Ascending aorta (tissue), 2 donors: ENCODE results near the gene RABGAP1L. TPM values are rescaled to one million over a fixed set of nuclear protein-coding genes. Genes with fewer than 3 reads are reported as not detected.

Experiments used
- DNase-seq, 2 donors: peaks; one replicate each; pipeline ENCODE4 v3.0.0-alpha.2; 2019; ENCODE audit warnings: low spot score in 2 of 2
- H3K27ac ChIP-seq, 2 donors: fragments of 200-600 bp; sonication (generic); one replicate each; pipeline ENCODE4 v1.5.1; 2016 to 2017; ENCODE audit warnings: mild to moderate bottlenecking in 1 of 2
- H3K27me3 ChIP-seq: fragments of 200-600 bp; sonication (generic); one replicate; pipeline ENCODE4 v1.5.1; 2017
- H3K36me3 ChIP-seq, 2 donors: fragments of 200-600 bp; sonication (generic); one replicate each; pipeline ENCODE4 v1.5.1; 2016
- H3K4me1 ChIP-seq, 2 donors: fragments of 200-600 bp; sonication (generic); one replicate each; pipeline ENCODE4 v1.5.1; 2016 to 2017; ENCODE audit warnings: mild to moderate bottlenecking in 1 of 2
- H3K4me3 ChIP-seq, 2 donors: fragments of 200-600 bp; sonication (generic); one replicate each; pipeline ENCODE4 v1.5.1; 2016 to 2017; ENCODE audit warnings: mild to moderate bottlenecking in 1 of 2
- H3K9me3 ChIP-seq, 2 donors: fragments of 200-600 bp; sonication (generic); one replicate each; pipeline ENCODE4 v1.5.1; 2016
- intact Hi-C: fragments of 100-400 bp; cut with DNase I; formaldehyde crosslinking; loops from one replicate; pipeline ENCODE4 v1.15.1; 2023
- total RNA-seq: library from RNA; depleted of rRNA; stranded (reverse); fragments of >200 nt; gene quantifications from one replicate; pipeline ENCODE4 v1.1.0, GENCODE V29; 2016
- TF ChIP-seq, protein P1 (sequence below), 3 experiments: fragments of 200-600 bp in 2 of 3; fragments of 450-650 bp in 1 of 3; sonication (generic) in 2 of 3; IDR thresholded peaks; one replicate each; pipeline ENCODE4 v1.5.1; 2016 to 2019; ENCODE audit warnings: antibody characterized with exemption in 3 of 3, mild to moderate bottlenecking in 1 of 3, moderate library complexity in 1 of 3

RABGAP1L gene
- total RNA-seq, 1 donor from 2014 or later, result 48.4 TPM

DNA sequence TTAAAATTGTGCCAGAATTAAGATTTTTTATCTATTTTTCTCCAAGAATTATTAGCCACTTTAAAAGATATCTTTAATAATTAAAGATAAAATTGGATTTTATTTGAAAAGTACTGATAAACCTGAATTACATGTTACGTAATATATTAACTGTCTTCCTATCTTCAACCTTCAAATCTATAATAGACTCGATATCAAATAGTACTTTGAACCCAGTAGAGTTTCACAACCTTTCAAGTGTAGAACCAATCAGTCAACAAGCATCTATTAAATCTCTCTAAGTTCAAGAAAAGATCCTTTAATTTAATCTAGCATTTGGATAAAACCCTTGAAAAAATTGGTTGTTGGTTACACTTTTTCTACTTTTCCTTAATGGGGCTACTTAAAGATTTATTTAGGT, 559.9 kb downstream of the RABGAP1L start:
- TF ChIP-seq, protein P1, sequence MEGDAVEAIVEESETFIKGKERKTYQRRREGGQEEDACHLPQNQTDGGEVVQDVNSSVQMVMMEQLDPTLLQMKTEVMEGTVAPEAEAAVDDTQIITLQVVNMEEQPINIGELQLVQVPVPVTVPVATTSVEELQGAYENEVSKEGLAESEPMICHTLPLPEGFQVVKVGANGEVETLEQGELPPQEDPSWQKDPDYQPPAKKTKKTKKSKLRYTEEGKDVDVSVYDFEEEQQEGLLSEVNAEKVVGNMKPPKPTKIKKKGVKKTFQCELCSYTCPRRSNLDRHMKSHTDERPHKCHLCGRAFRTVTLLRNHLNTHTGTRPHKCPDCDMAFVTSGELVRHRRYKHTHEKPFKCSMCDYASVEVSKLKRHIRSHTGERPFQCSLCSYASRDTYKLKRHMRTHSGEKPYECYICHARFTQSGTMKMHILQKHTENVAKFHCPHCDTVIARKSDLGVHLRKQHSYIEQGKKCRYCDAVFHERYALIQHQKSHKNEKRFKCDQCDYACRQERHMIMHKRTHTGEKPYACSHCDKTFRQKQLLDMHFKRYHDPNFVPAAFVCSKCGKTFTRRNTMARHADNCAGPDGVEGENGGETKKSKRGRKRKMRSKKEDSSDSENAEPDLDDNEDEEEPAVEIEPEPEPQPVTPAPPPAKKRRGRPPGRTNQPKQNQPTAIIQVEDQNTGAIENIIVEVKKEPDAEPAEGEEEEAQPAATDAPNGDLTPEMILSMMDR (IDR thresholded peaks at IDR 0.05), result no peak
- no peaks in the 10 kb centered on the region for H3K4me1 ChIP-seq
- intact Hi-C loops, result no loop called here

DNA sequence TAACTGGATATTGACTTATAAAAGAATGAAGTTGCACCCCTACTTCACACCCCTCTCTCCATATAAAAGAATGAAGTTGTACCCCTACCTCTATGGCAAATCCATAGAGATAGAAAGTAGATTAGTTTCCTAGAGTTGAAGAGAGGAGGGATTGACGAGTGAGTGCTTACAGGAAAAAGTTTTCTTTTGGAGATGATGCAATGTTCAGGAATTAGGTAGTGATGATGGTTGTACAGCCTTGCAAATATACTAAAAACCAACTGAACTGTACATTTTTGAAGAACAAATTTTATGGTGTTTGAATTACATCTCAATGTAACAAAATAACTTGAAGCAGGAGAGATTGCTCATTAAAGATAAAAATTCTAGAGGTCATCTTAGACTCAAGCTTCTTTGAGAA, 561.3 kb downstream of the RABGAP1L start:
- no peak overlapping the region for H3K4me3 ChIP-seq
- DNase-seq, result no peak
- no peak overlapping the region for H3K27ac ChIP-seq
- TF ChIP-seq, protein P1 (IDR thresholded peaks at IDR 0.05), result no peak
- intact Hi-C loops, result no loop called here
- H3K4me1 ChIP-seq, result no peaks in the 10 kb centered on the region
- no peaks in the 10 kb centered on the region for H3K9me3 ChIP-seq
- H3K27me3 ChIP-seq, result no peaks in the 10 kb centered on the region
- H3K36me3 ChIP-seq, result no peaks in the 10 kb centered on the region

More for the DNA sequence above, 559.9 kb downstream of the RABGAP1L start:
- Histone ChIP-seq H3K4me3 (no peak overlapping the region), H3K27me3 (no peaks in the 10 kb centered on the region), H3K9me3 (no peaks in the 10 kb centered on the region), H3K36me3 (no peaks in the 10 kb centered on the region), H3K27ac (no peak overlapping the region)
- DNase-seq, result no peak

DNA sequence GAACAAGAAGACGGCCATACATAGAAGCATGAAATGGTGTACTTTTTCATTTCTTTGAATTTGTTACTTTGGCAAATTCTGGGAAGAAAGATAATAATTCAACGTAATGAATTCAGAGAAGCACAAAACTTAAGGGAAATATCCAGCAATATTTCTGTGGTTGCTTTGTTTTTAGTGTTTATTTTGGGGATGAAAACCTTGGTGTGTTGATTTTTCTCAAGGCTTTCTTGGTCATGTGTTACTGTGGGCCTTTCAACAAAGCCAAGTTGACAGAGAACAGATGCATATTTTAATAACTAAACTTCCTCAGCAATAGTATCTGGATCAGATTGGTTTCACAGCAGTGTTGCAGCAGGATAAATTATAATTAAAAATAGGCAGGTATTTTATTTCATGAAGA, 561.9 kb downstream of the RABGAP1L start:
- H3K27ac ChIP-seq, result no peak overlapping the region
- TF ChIP-seq, protein P1 (IDR thresholded peaks at IDR 0.05), result no peak
- H3K4me1 ChIP-seq, result no peaks in the 10 kb centered on the region
- H3K9me3 ChIP-seq, result no peaks in the 10 kb centered on the region
- intact Hi-C loops, result no loop called here
- no peak for DNase-seq
- H3K4me3 ChIP-seq, result no peak overlapping the region
- H3K36me3 ChIP-seq, result no peaks in the 10 kb centered on the region
- no peaks in the 10 kb centered on the region for H3K27me3 ChIP-seq

DNA sequence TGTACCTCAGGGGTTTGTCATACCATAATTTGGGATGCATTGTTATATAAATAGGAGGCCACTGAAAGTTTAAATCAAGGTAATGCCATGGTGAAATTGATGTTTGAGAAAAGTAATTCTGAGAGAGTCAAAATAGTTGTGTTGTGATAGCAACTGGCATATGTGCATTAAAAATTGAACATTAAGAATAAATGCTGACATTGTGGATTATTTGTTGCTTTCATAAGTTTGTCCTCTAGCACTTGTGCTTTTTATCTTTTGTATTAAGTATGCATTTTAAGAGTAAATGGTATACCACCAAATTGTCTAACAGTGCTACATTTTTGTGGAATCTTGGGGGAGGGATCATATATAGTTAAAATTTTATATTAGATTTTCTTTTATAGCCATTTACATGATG, 564.5 kb downstream of the RABGAP1L start:
- H3K36me3 ChIP-seq, result no peaks in the 10 kb centered on the region
- H3K27me3 ChIP-seq, result no peaks in the 10 kb centered on the region
- intact Hi-C loops, result no loop called here
- TF ChIP-seq, protein P1 (IDR thresholded peaks at IDR 0.05), result no peak
- DNase-seq, result no peak
- H3K4me3 ChIP-seq, result no peak overlapping the region
- H3K27ac ChIP-seq, result no peak overlapping the region
- no peaks in the 10 kb centered on the region for H3K4me1 ChIP-seq
- H3K9me3 ChIP-seq, result no peaks in the 10 kb centered on the region

DNA sequence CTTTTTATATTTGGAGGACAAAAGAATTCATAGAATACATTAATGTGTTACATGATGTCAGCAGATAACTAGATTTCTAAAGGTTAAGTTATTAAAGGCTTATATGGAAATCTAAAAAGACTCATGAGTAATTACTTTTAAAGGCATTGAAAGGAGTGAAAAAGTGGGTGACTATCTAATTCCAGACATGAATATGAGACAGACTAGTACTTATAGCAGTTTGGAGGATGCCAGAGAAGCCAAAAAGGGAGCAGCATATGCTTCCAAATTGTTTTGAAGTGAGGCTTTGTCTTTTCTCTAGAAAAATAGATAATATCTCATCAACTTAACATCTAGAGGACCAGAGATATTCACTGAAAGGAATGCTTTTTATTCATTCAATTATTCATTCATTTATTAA, 564.9 kb downstream of the RABGAP1L start:
- H3K27me3 ChIP-seq, result no peaks in the 10 kb centered on the region
- intact Hi-C loops, result no loop called here
- no peaks in the 10 kb centered on the region for H3K36me3 ChIP-seq
- no peak overlapping the region for H3K27ac ChIP-seq
- TF ChIP-seq, protein P1 (IDR thresholded peaks at IDR 0.05), result no peak
- no peak for DNase-seq
- no peaks in the 10 kb centered on the region for H3K4me1 ChIP-seq
- H3K4me3 ChIP-seq, result no peak overlapping the region
- H3K9me3 ChIP-seq, result no peaks in the 10 kb centered on the region
